Activated naive CD8-positive, alpha-beta T cell (primary cell): ENCODE measurements around the gene CAPG.

Experiments used
- H3K27ac Mint-ChIP-seq: one replicate; pipeline ENCODE4 v1.8.0; 2021; ENCODE audit warnings: mixed read lengths
- H3K27me3 Mint-ChIP-seq: one replicate; pipeline ENCODE4 v1.8.0; 2021; ENCODE audit warnings: mixed read lengths
- H3K36me3 Mint-ChIP-seq: one replicate; pipeline ENCODE4 v1.8.0; 2021; ENCODE audit warnings: mixed read lengths
- H3K4me1 Mint-ChIP-seq: one replicate; pipeline ENCODE4 v1.8.0; 2021; ENCODE audit warnings: low read depth, mixed read lengths
- H3K4me3 Mint-ChIP-seq: one replicate; pipeline ENCODE4 v1.8.0; 2021; ENCODE audit warnings: mild to moderate bottlenecking, mixed read lengths
- H3K9me3 Mint-ChIP-seq: one replicate; pipeline ENCODE4 v1.8.0; 2021; ENCODE audit warnings: low read depth, mixed read lengths

CAPG gene, protein sequence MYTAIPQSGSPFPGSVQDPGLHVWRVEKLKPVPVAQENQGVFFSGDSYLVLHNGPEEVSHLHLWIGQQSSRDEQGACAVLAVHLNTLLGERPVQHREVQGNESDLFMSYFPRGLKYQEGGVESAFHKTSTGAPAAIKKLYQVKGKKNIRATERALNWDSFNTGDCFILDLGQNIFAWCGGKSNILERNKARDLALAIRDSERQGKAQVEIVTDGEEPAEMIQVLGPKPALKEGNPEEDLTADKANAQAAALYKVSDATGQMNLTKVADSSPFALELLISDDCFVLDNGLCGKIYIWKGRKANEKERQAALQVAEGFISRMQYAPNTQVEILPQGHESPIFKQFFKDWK

GRCh38 chr2:85409845-85410583, at the start of gene CAPG:
CAPG (minus strand) TSS chr2:85410366; CDS start chr2:85402145, 8,221 bp downstream.
- no peaks in the 10 kb centered on the region for H3K27me3 Mint-ChIP-seq
- H3K27ac Mint-ChIP-seq: no peak within 1 kb of the TSS
- H3K4me1 Mint-ChIP-seq: peaks cover 61% of the 10 kb centered on the region
- H3K9me3 Mint-ChIP-seq: no peaks in the 10 kb centered on the region
- H3K4me3 Mint-ChIP-seq: peak within 1 kb of the TSS; percentile 71
- H3K36me3 Mint-ChIP-seq: no peaks in the 10 kb centered on the region

GRCh38 chr2:85459771-85460170, 49.6 kb upstream of the CAPG start:
- Mint-ChIP-seq H3K4me3 (no peak overlapping the region), H3K9me3 (no peaks in the 10 kb centered on the region), H3K36me3 (no peaks in the 10 kb centered on the region), H3K27me3 (no peaks in the 10 kb centered on the region), H3K27ac (no peak overlapping the region), H3K4me1 (no peaks in the 10 kb centered on the region)

GRCh38 chr2:85458601-85459563, 48.7 kb upstream of the CAPG start:
- Mint-ChIP-seq H3K4me3 (no peak overlapping the region), H3K9me3 (no peaks in the 10 kb centered on the region), H3K4me1 (no peaks in the 10 kb centered on the region), H3K36me3 (no peaks in the 10 kb centered on the region), H3K27me3 (no peaks in the 10 kb centered on the region), H3K27ac (no peak overlapping the region)

DNA sequence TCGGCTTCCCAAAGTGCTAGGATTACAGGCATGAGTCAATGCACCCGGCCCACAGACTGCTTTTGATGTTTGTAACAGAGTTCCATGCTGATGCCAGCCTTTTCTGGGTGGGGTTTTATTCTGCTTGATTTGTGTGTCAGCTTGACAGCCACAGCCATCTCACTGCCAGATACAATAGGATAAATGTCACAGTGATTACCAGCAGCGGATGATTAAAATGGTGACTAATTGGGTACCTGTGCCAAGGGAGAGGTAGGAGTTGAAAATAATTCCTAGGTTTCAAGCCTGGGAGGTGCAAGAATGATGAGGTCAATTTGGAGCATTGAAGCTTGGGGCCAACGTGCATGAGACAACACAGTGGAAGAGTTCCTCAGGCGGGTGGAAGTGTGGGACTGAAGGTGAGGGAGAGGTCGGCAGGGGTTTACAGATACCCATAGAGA, 47.7 kb upstream of the CAPG start:
- no peaks in the 10 kb centered on the region for H3K27me3 Mint-ChIP-seq
- no peak overlapping the region for H3K27ac Mint-ChIP-seq
- H3K9me3 Mint-ChIP-seq: no peaks in the 10 kb centered on the region
- no peaks in the 10 kb centered on the region for H3K36me3 Mint-ChIP-seq
- no peak overlapping the region for H3K4me3 Mint-ChIP-seq
- no peaks in the 10 kb centered on the region for H3K4me1 Mint-ChIP-seq

DNA sequence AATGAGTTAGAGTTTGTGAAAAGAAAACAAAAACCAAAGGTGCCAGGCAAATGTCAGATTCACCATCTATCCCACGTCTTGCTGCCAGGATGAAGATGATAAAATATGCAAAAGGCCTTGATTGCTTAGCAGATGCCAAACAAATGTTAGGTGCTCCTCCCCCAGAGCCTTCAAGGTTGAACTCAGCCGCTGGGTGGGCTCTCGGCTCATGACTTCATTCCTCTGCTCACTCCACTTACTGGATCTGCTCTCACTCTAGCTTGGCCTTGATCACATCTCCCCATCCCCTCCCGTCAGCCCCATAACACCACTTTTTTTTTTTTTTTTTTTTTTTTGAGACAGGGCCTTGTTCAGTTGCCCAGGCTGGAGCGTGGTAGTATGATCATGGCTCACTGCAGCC, 46.9 kb upstream of the CAPG start:
- H3K4me3 Mint-ChIP-seq: no peak overlapping the region

DNA sequence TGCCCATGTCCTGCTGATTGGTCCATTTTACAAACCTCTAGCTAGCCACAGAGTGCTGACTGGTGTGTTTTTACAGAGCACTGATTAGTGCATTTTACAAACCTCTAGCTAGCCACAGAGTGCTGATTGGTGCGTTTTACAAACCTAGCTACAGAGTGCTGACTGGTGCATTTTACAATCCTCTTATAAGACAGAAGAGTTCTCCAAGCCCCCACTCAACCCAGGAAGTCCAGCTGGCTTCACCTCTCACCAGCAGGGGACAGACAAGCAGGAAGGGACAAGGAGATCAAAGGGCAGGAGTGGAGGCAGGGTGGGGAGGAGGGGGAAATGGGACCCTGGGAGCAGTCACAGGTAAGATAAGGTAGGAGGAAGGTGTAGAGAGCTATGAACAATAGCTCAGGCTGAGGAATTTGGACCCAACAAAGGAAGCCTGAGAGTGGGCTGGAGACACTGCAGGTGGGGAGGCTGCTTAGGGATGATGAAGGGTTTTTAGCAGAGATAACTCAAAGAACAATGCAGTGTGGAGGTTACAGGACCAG, 45.5 kb upstream of the CAPG start:
- H3K4me1 Mint-ChIP-seq: no peaks in the 10 kb centered on the region
- H3K27me3 Mint-ChIP-seq: no peaks in the 10 kb centered on the region
- H3K36me3 Mint-ChIP-seq: no peaks in the 10 kb centered on the region
- no peak overlapping the region for H3K4me3 Mint-ChIP-seq
- H3K27ac Mint-ChIP-seq: no peak overlapping the region
- H3K9me3 Mint-ChIP-seq: no peaks in the 10 kb centered on the region

More for the DNA sequence above, 46.9 kb upstream of the CAPG start:
- H3K9me3 Mint-ChIP-seq: no peaks in the 10 kb centered on the region
- no peaks in the 10 kb centered on the region for H3K27me3 Mint-ChIP-seq
- no peak overlapping the region for H3K27ac Mint-ChIP-seq
- no peaks in the 10 kb centered on the region for H3K36me3 Mint-ChIP-seq
- H3K4me1 Mint-ChIP-seq: no peaks in the 10 kb centered on the region

- H3K9me3 Mint-ChIP-seq: no peaks in the 10 kb centered on the region
- H3K36me3 Mint-ChIP-seq: no peaks in the 10 kb centered on the region
- no peak overlapping the region for H3K4me3 Mint-ChIP-seq
- no peak overlapping the region for H3K27ac Mint-ChIP-seq
- H3K4me1 Mint-ChIP-seq: no peaks in the 10 kb centered on the region
- no peaks in the 10 kb centered on the region for H3K27me3 Mint-ChIP-seq
These were observed 43.4 kb upstream of the CAPG start for GRCh38 chr2:85453571-85453970.

GRCh38 chr2:85452237-85452636, 42.1 kb upstream of the CAPG start:
- Mint-ChIP-seq H3K36me3 (no peaks in the 10 kb centered on the region), H3K27ac (no peak overlapping the region), H3K4me3 (no peak overlapping the region), H3K9me3 (no peaks in the 10 kb centered on the region), H3K4me1 (no peaks in the 10 kb centered on the region), H3K27me3 (no peaks in the 10 kb centered on the region)

GRCh38 chr2:85449214-85449588, 39.0 kb upstream of the CAPG start:
- H3K27me3 Mint-ChIP-seq: no peaks in the 10 kb centered on the region
- H3K4me1 Mint-ChIP-seq: no peaks in the 10 kb centered on the region
- H3K36me3 Mint-ChIP-seq: no peaks in the 10 kb centered on the region
- no peak overlapping the region for H3K27ac Mint-ChIP-seq
- no peak overlapping the region for H3K4me3 Mint-ChIP-seq
- no peaks in the 10 kb centered on the region for H3K9me3 Mint-ChIP-seq

DNA sequence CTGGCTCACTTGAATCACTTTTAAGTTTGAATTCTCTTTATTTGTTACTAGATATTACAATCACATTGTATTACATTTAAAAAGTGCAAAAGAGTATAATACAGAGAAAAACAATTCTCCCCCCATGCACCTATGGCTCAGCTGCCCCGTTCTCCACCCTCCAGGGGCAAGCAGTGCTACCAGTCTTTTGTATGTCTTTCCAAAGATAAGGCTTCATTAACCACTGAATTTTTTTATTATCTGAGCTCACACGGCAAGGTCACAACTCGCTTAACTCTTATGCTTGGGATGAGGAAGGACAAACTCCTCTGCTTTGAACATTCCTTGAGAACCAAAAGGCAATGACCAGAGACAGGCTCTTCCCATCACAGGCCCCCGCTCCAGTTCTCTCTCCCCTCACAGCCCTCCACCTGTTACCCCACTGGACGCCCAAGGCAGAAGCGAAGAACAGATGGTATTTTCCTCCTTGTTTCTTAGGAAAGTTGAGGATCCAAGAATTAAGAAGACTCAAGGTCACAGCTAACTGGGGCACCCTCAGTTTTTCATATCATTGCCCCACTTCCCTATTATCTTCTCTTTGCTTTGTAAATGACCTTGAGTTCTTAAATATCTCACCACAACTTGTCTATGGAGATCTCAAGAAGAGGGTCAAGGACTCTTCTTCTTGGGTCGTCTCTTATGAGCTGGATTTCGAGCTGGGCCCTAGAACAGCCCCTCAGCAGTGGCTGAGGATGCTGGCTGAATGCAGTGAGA, 38.5 kb upstream of the CAPG start:
- Mint-ChIP-seq H3K9me3 (no peaks in the 10 kb centered on the region), H3K36me3 (no peaks in the 10 kb centered on the region), H3K4me1 (no peaks in the 10 kb centered on the region), H3K27ac (no peak overlapping the region), H3K4me3 (no peak overlapping the region), H3K27me3 (no peaks in the 10 kb centered on the region)

GRCh38 chr2:85447222-85447585, 37.0 kb upstream of the CAPG start:
- H3K27me3 Mint-ChIP-seq: no peaks in the 10 kb centered on the region
- no peaks in the 10 kb centered on the region for H3K36me3 Mint-ChIP-seq
- no peaks in the 10 kb centered on the region for H3K9me3 Mint-ChIP-seq
- no peak overlapping the region for H3K4me3 Mint-ChIP-seq
- H3K4me1 Mint-ChIP-seq: no peaks in the 10 kb centered on the region
- no peak overlapping the region for H3K27ac Mint-ChIP-seq

- H3K36me3 Mint-ChIP-seq: no peaks in the 10 kb centered on the region
- no peak overlapping the region for H3K4me3 Mint-ChIP-seq
- no peak overlapping the region for H3K27ac Mint-ChIP-seq
- no peaks in the 10 kb centered on the region for H3K27me3 Mint-ChIP-seq
- no peaks in the 10 kb centered on the region for H3K4me1 Mint-ChIP-seq
- H3K9me3 Mint-ChIP-seq: no peaks in the 10 kb centered on the region
These were observed 36.4 kb upstream of the CAPG start for GRCh38 chr2:85446296-85447221.
